Choroid plexus epithelial cell (primary cell): ENCODE results near the gene MYO1D.

Source experiments
- DNase-seq: peaks from one replicate; pipeline ENCODE4 v3.0.0-alpha.2; 2010; ENCODE audit warnings: low read depth
- H3K4me3 ChIP-seq: 2 replicates; pipeline ENCODE4 v1.5.1; 2011; ENCODE audit warnings: low read depth, mild to moderate bottlenecking, control low read depth, low read length, moderate library complexity
- CTCF ChIP-seq: conservative IDR thresholded peaks from 2 replicates; pipeline ENCODE4 v1.5.1; 2011; ENCODE audit warnings: low read depth, mild to moderate bottlenecking, control low read depth, inconsistent platforms, low read length, moderate library complexity

MYO1D gene

GRCh38 chr17:32855620-32856019, 21.3 kb downstream of the MYO1D start:
- no peak overlapping the region for H3K4me3 ChIP-seq
- TF ChIP-seq CTCF = no peak
- DNase-seq = no peak

GRCh38 chr17:32854832-32855389, 22.0 kb downstream of the MYO1D start:
- no peak overlapping the region for H3K4me3 ChIP-seq
- no peak for DNase-seq
- TF ChIP-seq CTCF = no peak

- no peak overlapping the region for H3K4me3 ChIP-seq
- peak; percentile 26 for DNase-seq
- no peak for TF ChIP-seq CTCF
Observed at GRCh38 chr17:32854207-32854606, 22.7 kb downstream of the MYO1D start.

GRCh38 chr17:32852811-32853210, 24.1 kb downstream of the MYO1D start:
- peak; percentile 6 for DNase-seq
- TF ChIP-seq CTCF = no peak
- H3K4me3 ChIP-seq = no peak overlapping the region

- TF ChIP-seq CTCF = no peak
- no peak for DNase-seq
Observed at GRCh38 chr17:32849879-32850278, 27.0 kb downstream of the MYO1D start.

GRCh38 chr17:32847977-32848376, 28.9 kb downstream of the MYO1D start:
- no peak for TF ChIP-seq CTCF
- no peak overlapping the region for H3K4me3 ChIP-seq
- no peak for DNase-seq

More at GRCh38 chr17:32849879-32850278, 27.0 kb downstream of the MYO1D start:
- no peak overlapping the region for H3K4me3 ChIP-seq

- no peak overlapping the region for H3K4me3 ChIP-seq
- DNase-seq = no peak
- TF ChIP-seq CTCF = no peak
Observed at GRCh38 chr17:32846143-32846542, 30.8 kb downstream of the MYO1D start.
